Neural progenitor cell (in vitro differentiated cells): Measurements from ENCODE around the gene FAHD1.

Experiments used
- CTCF ChIP-seq: fragments of 200-600 bp; sonication (generic); IDR thresholded peaks from 2 replicates; pipeline ENCODE4 v1.5.1; 2017; ENCODE audit warnings: antibody characterized with exemption, mild to moderate bottlenecking
- EZH2 ChIP-seq: fragments of 200-600 bp; sonication (generic); IDR thresholded peaks from 2 replicates; pipeline ENCODE4 v1.6.1; 2017; ENCODE audit warnings: antibody characterized with exemption, mild to moderate bottlenecking, moderate library complexity
- EZH2phosphoT487 ChIP-seq: fragments of 200-600 bp; sonication (generic); IDR thresholded peaks from 2 replicates; pipeline ENCODE4 v1.6.1; 2017; ENCODE audit warnings: antibody characterized with exemption

DNA sequence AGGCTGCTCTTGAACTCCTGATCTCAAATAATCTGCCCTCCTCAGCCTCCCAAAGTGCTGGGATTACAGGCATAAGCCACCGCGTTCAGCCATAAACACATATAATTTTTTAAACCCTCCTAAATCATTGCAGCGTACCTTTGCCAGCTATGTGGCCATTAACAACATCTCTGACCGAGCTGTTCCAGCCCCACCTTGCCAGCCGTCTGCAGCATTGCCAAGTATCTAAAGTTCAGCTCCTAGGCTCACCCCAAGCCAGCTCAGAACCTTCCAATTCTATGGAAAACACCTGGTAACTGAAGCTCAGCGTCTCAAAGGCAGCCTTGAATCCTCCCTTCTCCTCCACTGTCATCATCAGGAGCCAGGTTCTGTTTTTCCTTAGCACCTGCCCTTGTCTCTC is 50.1 kb downstream of the FAHD1 start:
- no peak for TF ChIP-seq CTCF
- TF ChIP-seq EZH2phosphoT487, result no peak
- no peak for TF ChIP-seq EZH2
